PFSK-1 (cell line): ENCODE measurements around the gene MSI2.

ENCODE experiments used
- FOXP2 ChIP-seq: optimal IDR thresholded peaks from 2 replicates; pipeline ENCODE3; 2011; ENCODE audit warnings: borderline replicate concordance, control low read depth, inconsistent platforms; ENCODE audit not compliant: insufficient read depth; ENCODE audit errors: extremely low read length, extremely low read depth
- POLR2AphosphoS5 ChIP-seq: IDR thresholded peaks from 2 replicates; pipeline ENCODE4 v1.6.1; 2012; ENCODE audit warnings: low read depth, mild to moderate bottlenecking, control low read depth, low read length, moderate library complexity
- REST ChIP-seq, 2 experiments: IDR thresholded peaks; 2 replicates each; pipeline versions ENCODE4 v1.6.1 to v1.8.0; 2011 to 2012; ENCODE audit warnings: low read depth in 2 of 2, low read length in 2 of 2, control low read depth in 1 of 2, inconsistent platforms in 1 of 2, mild to moderate bottlenecking in 1 of 2, moderate library complexity in 1 of 2; ENCODE audit not compliant: insufficient read depth in 1 of 2
- SIN3A ChIP-seq: IDR thresholded peaks from 2 replicates; pipeline ENCODE4 v1.6.1; 2012; ENCODE audit warnings: mild to moderate bottlenecking, low read length, moderate library complexity, borderline replicate concordance; ENCODE audit not compliant: insufficient read depth
- TAF1 ChIP-seq: IDR thresholded peaks from 2 replicates; pipeline ENCODE4 v1.6.1; 2012; ENCODE audit warnings: low read length, control low read depth, borderline replicate concordance; ENCODE audit not compliant: insufficient read depth

Gene MSI2

GRCh38 chr17:57226793-57227192, 29.5 kb upstream of the MSI2 start:
- TF ChIP-seq FOXP2 (no peak), SIN3A (no peak), POLR2AphosphoS5 (no peak), TAF1 (no peak), REST (IDR thresholded peaks at IDR 0.05; ENCODE audit: insufficient read depth in 1 of 2, low read depth in 2 of 2, low read length in 2 of 2) (no peak)

DNA sequence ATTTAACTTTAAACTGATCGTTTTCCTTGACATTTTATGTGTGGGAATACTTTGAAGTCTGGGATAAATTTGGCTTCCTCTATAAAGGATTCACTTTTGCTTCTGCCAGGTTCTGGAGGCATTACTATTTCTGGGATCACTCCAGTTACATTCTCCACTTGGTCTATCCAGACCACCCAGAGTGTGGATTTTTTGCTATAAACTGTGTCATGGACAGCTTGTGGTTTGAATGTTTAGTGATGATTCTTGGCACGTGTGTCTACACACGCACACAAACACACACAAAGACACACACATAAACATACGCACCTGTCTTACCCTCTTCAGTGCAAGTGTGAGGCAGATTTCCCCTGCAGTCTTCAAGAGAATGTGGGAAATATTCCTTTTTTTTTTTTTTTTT, 27.4 kb upstream of the MSI2 start:
- TF ChIP-seq SIN3A = no peak
- no peak for TF ChIP-seq POLR2AphosphoS5

GRCh38 chr17:57234061-57234738, 22.1 kb upstream of the MSI2 start:
- TF ChIP-seq FOXP2 = no peak
- no peak for TF ChIP-seq REST (IDR thresholded peaks at IDR 0.05; ENCODE audit: insufficient read depth in 1 of 2, low read depth in 2 of 2, low read length in 2 of 2)
- no peak for TF ChIP-seq SIN3A
- no peak for TF ChIP-seq TAF1
- no peak for TF ChIP-seq POLR2AphosphoS5

- TF ChIP-seq REST (IDR thresholded peaks at IDR 0.05; ENCODE audit: insufficient read depth in 1 of 2, low read depth in 2 of 2, low read length in 2 of 2) (no peak), SIN3A (no peak), TAF1 (no peak), POLR2AphosphoS5 (no peak), FOXP2 (no peak)
Measured at GRCh38 chr17:57234739-57235092, 21.6 kb upstream of the MSI2 start.

DNA sequence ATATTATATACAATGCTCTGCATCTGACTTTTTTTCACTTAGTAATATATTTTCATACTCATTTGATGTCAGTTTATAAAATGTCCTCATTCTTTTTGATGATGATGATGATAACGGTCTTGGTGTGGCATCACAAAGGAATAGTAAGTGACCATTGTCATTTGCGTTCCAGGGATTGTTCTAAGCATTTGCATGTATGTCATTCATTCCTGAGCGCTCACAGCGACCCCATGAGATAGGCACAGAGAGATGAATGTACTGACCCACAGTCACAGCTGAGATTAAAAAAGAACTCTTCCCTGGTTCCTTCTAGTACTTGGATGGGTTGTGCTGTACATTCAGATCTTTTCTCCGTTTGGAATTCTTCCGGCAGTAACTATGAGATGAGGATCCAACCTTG, 21.2 kb upstream of the MSI2 start:
- no peak for TF ChIP-seq POLR2AphosphoS5

DNA sequence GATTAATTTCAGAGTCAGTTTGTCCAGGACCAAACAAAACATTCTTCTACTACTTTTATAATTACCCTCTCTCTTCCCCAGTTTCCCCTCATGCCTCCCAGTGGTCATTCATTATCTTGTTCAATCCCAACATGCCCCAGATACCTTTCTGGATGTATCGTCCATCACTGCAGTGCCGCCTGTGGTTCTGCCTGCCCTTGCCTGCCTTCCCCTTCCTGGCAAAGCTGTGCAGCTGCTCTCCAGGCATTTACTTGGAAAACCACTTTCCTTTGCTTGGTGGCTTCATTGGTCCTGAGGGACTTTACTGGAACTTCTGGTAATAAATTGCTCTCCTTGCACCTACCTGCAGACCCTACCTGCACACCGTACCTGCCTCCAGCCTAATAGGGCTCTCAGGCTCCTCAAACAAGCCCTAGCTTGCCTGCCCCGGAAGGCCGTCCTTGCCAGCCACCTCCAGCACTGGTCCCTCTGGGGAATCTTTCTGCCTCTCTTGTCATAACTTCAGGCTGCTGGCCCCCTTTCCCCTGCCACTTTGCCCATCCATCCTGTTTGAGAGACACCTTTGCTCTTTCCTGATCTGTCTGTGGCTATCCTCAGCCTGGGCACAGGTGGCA, 19.5 kb upstream of the MSI2 start:
- TF ChIP-seq REST (IDR thresholded peaks at IDR 0.05; ENCODE audit: insufficient read depth in 1 of 2, low read depth in 2 of 2, low read length in 2 of 2) = no peak
- TF ChIP-seq FOXP2 = no peak
- TF ChIP-seq POLR2AphosphoS5 = no peak
- TF ChIP-seq SIN3A = no peak
- no peak for TF ChIP-seq TAF1
